SK-N-SH treated with all-trans-retinoic acid at 6 μM for 48 hours (cell line): ENCODE measurements around the gene IZUMO3.

Experiments used
- BACH2 ChIP-seq: fragments of 250-450 bp; sonication (Bioruptor Pico); IDR thresholded peaks from 2 replicates; pipeline ENCODE4 v1.9.0; 2021; ENCODE audit warnings: mild to moderate bottlenecking, borderline replicate concordance
- CSRNP3 ChIP-seq: fragments of 250-450 bp; sonication (Bioruptor Pico); IDR thresholded peaks from 2 replicates; pipeline ENCODE4 v1.5.1; 2021; ENCODE audit warnings: mild to moderate bottlenecking, moderate library complexity
- ESRRG ChIP-seq: fragments of 250-450 bp; sonication (Bioruptor Pico); IDR thresholded peaks from 2 replicates; pipeline ENCODE4 v1.6.1; 2021; ENCODE audit warnings: mild to moderate bottlenecking
- ISL1 ChIP-seq: fragments of 250-450 bp; sonication (Bioruptor Pico); IDR thresholded peaks from 2 replicates; pipeline ENCODE4 v2.1.2; 2022; ENCODE audit warnings: mild to moderate bottlenecking, moderate library complexity
- PATZ1 ChIP-seq: fragments of 250-450 bp; sonication (Bioruptor Pico); IDR thresholded peaks from 2 replicates; pipeline ENCODE4 v1.8.0; 2020; ENCODE audit warnings: mild to moderate bottlenecking, moderate library complexity, borderline replicate concordance
- POU6F1 ChIP-seq: fragments of 250-450 bp; sonication (Bioruptor Pico); IDR thresholded peaks from 2 replicates; pipeline ENCODE4 v1.8.0; 2021; ENCODE audit warnings: low read depth, mild to moderate bottlenecking, moderate library complexity, borderline replicate concordance
- PPARA ChIP-seq: fragments of 250-450 bp; sonication (Bioruptor Pico); IDR thresholded peaks from 2 replicates; pipeline ENCODE4 v1.5.0; 2020; ENCODE audit warnings: mild to moderate bottlenecking, borderline replicate concordance
- SNAI2 ChIP-seq: fragments of 250-450 bp; sonication (Bioruptor Pico); IDR thresholded peaks from 2 replicates; pipeline ENCODE4 v1.5.0; 2020; ENCODE audit warnings: mild to moderate bottlenecking, moderate library complexity
- TCF4 ChIP-seq: fragments of 250-450 bp; sonication (Bioruptor Pico); IDR thresholded peaks from 2 replicates; pipeline ENCODE4 v1.8.0; 2021; ENCODE audit warnings: mild to moderate bottlenecking, moderate library complexity, borderline replicate concordance
- ZFP3 ChIP-seq: fragments of 250-450 bp; sonication (Bioruptor Pico); IDR thresholded peaks from 2 replicates; pipeline ENCODE4 v1.5.0; 2020; ENCODE audit warnings: mild to moderate bottlenecking, moderate library complexity
- ZFP30 ChIP-seq: fragments of 450-650 bp; formaldehyde crosslinking; IDR thresholded peaks from 2 replicates; pipeline ENCODE4 v1.5.0; 2022; ENCODE audit warnings: mild to moderate bottlenecking, moderate library complexity
- ZNF70 ChIP-seq: fragments of 450-650 bp; formaldehyde crosslinking; IDR thresholded peaks from 2 replicates; pipeline ENCODE4 v1.5.0; 2020; ENCODE audit warnings: mild to moderate bottlenecking, moderate library complexity

- TF ChIP-seq CSRNP3 (no peak), ZFP3 (CRISPR knock-in tag) (no peak), ZFP30 (CRISPR knock-in tag) (no peak), PATZ1 (CRISPR knock-in tag) (no peak), SNAI2 (CRISPR knock-in tag) (no peak), PPARA (CRISPR knock-in tag) (no peak), BACH2 (CRISPR knock-in tag) (no peak), TCF4 (CRISPR knock-in tag) (no peak), POU6F1 (CRISPR knock-in tag) (no peak), ISL1 (CRISPR knock-in tag) (no peak), ZNF70 (CRISPR knock-in tag) (no peak), ESRRG (CRISPR knock-in tag) (no peak)
Observed at GRCh38 chr9:24572406-24572805, 26.7 kb upstream of the IZUMO3 start.
